ENCODE results near the gene HNRNPM.

DNA sequence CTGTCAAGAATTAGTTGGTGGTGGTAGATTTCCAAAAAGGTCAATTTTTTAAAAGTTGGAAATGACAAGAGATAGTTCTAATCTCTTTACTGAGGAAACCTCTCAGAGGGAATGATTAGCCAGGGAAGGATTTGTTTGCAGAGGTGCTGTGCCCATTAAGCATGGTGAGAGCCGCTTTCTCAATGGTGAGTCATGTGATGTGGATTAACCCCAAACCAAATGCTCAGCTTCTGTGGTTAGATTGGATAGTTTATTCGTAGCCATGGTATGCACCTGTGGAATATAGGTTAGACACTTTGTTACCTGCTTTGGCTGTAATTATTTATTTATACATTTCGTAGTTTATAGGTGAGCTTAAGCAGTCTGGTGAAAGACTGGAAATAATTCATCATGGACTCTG, 7.1 kb downstream of the HNRNPM start:
- TF ChIP-seq POLR2A (IDR thresholded peaks at IDR 0.05), result no peak
- TF ChIP-seq, protein P1, sequence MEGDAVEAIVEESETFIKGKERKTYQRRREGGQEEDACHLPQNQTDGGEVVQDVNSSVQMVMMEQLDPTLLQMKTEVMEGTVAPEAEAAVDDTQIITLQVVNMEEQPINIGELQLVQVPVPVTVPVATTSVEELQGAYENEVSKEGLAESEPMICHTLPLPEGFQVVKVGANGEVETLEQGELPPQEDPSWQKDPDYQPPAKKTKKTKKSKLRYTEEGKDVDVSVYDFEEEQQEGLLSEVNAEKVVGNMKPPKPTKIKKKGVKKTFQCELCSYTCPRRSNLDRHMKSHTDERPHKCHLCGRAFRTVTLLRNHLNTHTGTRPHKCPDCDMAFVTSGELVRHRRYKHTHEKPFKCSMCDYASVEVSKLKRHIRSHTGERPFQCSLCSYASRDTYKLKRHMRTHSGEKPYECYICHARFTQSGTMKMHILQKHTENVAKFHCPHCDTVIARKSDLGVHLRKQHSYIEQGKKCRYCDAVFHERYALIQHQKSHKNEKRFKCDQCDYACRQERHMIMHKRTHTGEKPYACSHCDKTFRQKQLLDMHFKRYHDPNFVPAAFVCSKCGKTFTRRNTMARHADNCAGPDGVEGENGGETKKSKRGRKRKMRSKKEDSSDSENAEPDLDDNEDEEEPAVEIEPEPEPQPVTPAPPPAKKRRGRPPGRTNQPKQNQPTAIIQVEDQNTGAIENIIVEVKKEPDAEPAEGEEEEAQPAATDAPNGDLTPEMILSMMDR (IDR thresholded peaks at IDR 0.05), result no peak

All from testis (tissue), 2 donors.